Left lobe of liver (tissue), 2 donors: ENCODE data around the gene C7. TPM values are rescaled to one million over a fixed set of nuclear protein-coding genes. Genes with fewer than 3 reads are reported as not detected.
"Not testable (repeated sequence)": the region's sequence is repeated elsewhere in the genome, so short reads cannot be mapped to it uniquely, and the experiment has no call there.

Source experiments
- ATAC-seq: fragments of 200-7000 bp; cut with Tn5 transposase; one replicate; pipeline ENCODE4 v1.9.1; 2020; ENCODE audit warnings: mild to moderate bottlenecking, moderate library complexity
- DNase-seq: peaks from one replicate; pipeline ENCODE4 v3.0.0-alpha.2; 2020; ENCODE audit warnings: low spot score
- total RNA-seq: library from RNA; stranded (reverse); gene quantifications from one replicate; pipeline ENCODE4 v1.2.1, GENCODE V29; 2021
- donor health status: DM: no; HTN: no; CAD: no; lungs with moderate emphysema.
- donor health status: DM: no; HTN: yes; CAD: no.

The C7 gene
- total RNA-seq, 1 donor from 2014 or later = 96.0 TPM

DNA sequence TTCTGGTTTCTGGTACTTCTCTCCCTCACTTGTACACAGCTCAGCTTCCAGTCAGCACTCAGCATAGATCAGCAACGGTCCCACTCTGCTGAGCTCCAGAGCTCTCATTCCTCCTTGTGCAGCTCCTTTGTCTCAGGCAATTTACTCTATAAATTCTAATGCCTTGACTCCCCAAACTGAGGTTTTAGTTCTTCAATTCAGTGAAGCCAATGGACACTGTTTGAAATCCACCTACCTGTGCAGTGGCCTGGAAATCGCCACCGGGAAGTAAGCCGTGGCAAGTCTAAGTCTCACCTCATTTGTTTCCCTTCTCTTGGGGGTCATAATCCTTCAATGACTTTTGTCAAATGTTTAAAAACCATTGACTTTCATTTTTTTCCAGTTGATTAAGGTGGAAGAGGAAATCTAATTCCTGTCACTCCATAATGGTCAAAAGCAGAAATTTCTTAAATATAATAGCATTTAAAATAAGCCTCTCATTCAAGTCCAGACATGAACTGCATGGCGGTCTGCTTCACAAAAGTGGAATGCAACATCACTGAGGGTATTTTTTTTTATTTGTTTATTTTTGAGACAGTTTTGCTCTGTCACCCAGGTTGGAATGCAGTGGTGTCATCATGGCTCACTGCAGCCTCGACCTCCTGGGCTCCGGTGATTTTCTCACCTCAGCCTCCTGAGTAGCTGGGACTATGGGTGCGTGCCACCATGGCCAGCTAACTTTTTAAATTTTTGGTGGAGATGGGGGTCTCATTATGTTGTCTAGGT, 79.6 kb downstream of the C7 start:
- no peak for ATAC-seq

DNA sequence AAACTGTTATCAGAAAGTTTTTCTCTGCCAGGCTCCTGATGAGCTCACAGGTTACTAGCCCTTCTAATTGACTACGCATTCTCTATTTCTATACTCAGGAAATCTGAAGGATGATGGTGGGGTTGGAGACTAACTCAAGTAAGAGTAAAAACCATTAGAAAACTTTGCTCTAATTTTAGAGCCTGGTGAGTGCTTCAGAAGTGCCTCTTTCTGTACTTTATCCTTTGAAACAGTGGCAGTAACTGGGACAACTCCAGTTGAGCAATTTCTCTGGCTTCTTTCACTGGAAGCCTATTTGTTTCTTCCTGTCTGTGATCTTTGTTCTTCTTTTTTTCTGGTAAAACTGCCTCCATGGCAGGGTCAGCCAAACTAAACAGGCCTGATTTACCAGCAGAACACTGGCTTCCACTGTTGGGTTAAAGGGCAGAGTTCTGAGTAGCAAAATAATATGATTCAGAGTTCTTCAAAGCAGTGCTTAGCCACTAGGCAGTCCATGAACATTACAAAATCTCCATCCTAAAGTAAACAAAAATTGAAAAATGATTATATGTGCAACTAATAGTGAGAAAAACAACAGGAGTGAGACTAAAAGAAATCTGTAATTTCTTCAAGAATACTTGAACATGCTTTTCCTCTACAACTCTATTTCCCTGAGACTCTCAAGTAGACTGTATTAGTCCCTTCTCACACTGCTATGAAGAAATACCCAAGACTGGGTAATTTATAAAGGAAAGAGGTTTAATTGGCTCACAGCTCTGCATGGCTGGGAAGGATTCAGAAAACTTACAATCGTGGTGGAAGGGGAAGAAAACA, 82.1 kb downstream of the C7 start:
- ATAC-seq (peak; percentile 93), DNase-seq (peak; percentile 88)

More for the DNA sequence above, 79.6 kb downstream of the C7 start:
- no peak for DNase-seq

DNA sequence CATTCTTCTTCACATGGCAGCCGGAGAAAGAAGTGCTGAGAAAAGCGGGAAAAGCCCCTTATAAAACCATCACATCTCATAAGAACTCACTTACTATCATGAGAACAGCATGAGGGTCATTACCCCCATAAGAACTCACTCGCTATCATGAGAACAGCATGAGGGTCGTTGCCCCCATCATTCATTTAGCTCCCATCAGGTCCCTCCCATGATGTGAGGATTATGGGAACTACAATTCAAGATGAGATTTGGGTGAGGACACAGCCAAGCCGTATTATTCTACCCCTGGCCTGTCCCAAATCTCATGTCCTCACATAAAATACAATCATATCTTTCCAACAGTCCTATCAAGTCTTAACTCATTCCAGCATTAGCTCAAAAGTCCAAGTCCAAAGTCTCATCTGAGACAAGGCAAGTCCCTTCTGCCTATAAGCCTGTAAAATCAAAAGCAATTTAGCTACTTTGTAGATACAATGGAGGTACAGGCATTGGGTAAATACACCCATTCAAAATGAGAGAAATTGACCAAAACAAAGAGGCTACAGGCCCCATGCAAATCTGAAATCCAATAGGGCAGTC, 82.8 kb downstream of the C7 start:
- no peak for DNase-seq

DNA sequence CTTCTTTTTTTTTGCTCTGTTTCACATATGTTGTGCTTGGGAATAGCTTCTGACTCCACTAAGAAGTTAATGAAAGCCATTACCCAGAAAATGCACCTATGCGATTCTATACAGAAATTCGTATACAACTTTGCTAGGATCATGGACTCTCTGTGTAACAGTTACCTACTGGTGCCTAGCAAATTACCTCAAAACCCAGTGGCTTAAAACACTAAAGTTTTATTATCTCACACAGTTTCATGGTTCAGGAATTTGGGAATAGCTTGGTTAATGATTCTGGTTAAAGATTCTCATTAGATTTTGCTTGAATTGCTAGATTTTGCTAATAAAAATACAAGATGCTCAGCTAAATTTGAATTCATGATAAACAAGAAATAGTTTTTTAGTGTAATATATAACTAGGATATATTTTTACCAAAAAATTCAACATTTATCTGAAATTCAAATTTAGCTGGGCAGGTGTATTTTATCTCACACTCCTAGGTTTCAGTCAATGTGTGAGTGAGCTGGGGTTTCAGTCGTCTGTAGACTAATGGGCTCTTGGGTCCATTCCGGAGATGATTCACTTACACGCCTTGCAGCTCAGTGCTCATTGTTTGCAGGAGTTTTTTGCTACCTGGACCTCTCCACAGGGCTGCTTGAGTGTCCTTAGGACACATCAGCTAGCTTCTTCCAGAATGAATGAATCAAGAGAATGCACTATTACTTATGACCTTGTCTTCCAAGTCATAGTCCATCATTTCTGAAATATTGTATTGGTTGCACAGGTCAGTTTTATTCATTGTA, 86.7 kb downstream of the C7 start:
- DNase-seq (no peak), ATAC-seq (no peak)

More for the DNA sequence above, 82.8 kb downstream of the C7 start:
- ATAC-seq = peak; percentile 20

DNA sequence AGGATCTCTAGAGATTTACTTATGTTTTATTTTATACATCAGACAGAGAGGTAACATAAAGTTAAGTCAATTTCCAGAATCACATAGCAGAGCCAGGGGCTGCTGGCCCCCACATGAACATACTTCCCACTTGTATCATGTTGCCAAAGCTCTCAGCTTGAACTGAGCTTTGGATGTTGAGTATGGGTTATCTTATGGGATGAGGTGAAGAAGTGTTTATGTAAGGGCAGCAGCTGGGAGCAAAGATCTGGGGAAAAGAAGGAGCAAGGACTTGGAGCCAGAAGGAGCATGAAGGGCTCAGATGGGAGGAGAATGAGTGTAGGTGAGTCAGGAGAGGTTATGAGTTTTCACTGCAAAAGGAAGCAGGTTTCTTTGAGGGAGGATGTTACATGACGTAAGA, 89.8 kb downstream of the C7 start:
- ATAC-seq = no peak

DNA sequence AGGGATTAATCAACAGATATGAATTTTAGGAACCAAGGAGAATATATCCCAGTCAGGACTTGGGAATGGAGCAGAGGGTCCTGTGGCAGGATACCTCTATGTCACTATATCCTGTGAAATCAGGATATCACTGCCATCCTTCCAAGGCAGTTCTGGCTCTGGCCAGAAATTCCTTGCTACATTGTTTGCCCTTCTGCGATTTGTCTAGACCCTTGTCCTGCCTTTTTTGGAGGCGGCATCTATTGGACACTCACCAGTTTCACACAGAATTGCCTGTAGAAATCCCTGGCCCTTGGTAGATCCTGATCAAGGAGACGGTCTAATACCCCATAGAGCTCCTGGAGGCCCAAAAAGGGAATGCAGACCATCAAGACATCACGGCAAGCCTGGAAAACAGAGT, 90.7 kb downstream of the C7 start:
- peak; percentile 48 for DNase-seq
- peak; percentile 77 for ATAC-seq

More for the DNA sequence above, 89.8 kb downstream of the C7 start:
- no peak for DNase-seq

DNA sequence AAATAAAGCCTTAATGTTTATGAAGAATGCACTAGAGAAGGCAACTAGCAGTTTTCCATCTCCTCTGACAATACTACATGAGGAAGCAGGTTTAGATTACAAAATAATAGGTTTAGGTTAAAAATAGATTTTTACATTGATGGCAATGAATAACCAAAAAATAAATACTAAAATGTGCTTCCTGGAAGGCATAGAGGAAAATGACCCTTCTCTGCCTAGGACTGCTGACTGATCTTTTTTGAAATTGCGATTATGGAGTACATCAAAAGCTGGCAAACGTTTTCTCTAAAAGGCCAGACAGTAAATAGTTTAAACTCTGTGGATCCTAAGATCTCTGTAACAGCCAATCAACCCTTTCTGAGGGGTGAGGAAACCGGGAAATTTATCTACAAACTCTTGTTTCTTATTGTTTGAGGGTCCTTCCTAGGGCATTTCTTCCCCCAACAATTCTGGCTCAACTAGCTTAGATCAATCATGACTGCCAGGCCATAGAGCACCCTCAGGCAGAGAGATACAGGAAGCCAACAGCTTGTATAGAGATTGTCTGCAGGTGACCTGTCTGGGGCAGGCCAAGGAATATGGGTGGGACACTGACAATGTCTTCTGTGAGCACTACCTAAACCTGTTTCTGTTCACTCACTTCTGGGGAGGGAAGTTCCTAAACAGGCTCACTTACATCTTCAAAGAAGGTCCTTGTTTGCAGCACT, 94.5 kb downstream of the C7 start:
- ATAC-seq = peak; percentile 59
- DNase-seq = no peak

DNA sequence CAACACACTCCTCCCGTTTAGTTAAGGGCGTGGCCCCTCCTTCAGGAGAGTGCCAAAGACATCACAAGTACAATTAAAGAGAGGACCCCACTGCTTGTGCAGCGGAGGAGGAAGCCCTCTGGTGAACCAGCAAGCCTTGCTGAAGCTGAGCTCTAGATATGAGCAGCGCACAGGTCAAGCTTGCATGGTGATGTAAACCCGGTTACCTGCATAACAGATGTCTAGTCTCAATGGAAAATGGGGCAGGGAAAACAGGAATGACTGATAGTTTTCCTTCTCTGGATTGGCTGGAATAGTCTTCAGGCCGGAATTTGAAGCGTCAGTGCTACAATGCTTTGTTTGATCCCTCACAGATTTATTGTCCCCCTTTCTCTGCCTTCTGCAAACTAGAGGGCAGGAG, 95.6 kb downstream of the C7 start:
- DNase-seq = no peak
- no peak for ATAC-seq

DNA sequence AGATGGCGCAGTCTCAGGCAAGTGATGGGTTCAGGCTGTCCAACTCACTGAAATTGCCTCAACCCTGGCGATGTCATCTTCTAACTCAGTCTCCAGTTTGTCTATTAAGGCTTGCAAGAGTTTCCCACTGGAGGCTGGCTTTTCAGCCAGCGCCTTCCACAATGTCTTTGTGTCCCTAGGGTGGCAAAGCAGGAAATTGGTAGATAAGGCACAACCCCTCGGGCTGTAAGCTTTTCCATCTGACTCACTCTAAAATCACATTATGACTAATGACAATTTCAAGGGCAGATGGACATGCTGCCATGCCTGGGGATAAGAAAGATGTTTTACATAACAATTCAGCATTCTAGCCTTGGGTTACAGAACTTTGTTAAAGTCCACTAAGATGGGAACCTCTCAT, 99.9 kb downstream of the C7 start:
- no peak for ATAC-seq
- no peak for DNase-seq

DNA sequence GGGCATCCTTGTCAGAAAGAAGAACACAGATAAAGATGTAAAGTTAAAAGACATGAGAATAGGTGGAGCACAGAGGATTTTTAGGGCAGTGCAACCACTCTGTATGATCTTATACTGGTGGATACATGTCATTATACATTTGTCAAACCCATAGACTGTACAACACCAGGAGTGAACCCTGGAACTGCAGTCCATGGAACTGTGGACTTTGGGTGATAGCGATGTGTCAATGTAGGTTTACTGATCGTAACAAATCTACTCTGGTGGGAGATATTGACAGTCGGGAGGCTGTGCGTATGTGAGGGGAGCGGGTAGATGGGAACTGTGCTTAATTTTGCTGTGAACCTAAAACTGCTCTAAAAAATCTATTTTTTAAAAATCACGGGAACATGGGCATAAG, 101.3 kb downstream of the C7 start:
- ATAC-seq = peak; percentile 67
- no peak for DNase-seq

DNA sequence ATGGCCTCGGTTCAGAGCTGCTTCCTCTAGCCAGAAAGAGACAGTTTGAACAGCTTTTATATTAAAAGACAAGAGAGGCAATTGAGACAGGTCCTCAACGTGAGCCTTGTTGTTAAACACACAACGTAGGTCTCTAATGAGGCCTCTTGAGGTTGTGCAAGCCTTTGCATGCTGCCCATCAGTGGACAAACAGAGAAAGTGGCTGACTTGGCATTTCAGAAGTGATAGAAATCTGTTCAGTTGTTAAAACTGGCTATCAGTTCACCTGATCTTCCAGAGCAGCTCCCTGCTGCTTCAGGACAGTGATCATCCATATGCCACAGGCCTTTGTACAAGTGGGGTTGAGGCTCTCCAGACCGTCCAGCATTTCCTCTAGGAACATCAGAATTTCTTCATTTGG, 103.0 kb downstream of the C7 start:
- ATAC-seq (peak; percentile 89), DNase-seq (peak; percentile 67)

DNA sequence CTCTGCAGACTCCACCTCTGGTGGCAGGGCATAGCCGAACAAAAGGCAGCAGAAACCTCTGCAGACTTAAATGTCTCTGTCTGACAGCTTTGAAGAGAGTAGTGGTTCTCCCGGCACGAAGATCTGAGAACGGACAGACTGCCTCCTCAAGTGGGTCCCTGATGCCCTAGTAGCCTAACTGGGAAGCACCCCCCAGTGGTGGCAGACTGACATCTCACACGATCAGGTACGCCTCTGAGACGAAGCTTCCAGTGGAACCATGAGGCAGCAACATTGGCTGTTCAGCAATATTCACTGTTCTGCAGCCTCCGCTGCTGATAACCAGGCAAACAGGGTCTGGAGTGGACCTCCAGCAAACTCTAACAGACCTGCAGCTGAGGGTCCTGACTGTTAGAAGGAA, 113.3 kb downstream of the C7 start:
- DNase-seq, ATAC-seq: not testable (repeated sequence)

Other genes with a start within 250 kb of the C7 start
- gene PTGER4, start 229.6 kb upstream of the C7 start, total RNA-seq = 0.96 TPM
- gene TTC33, start 153.5 kb upstream of the C7 start, total RNA-seq = 7.0 TPM
- gene PRKAA1, start 111.1 kb upstream of the C7 start, total RNA-seq = 38.9 TPM
- 375 TPM for gene RPL37, start 74.3 kb upstream of the C7 start, total RNA-seq
- 2.4 TPM for gene CARD6, start 68.1 kb upstream of the C7 start, total RNA-seq
- 0.88 TPM for gene MROH2B, start 161.8 kb downstream of the C7 start, total RNA-seq